Testis (tissue), 3 donors: ENCODE data around the gene ABCA8. TPM values are rescaled to one million over a fixed set of nuclear protein-coding genes. Genes with fewer than 3 reads are reported as not detected.

Source experiments
- DNase-seq: peaks from one replicate; pipeline ENCODE4 v3.0.0-alpha.2; 2019
- H3K27ac ChIP-seq, 2 donors: fragments of 200-600 bp; sonication (generic); one replicate each; pipeline ENCODE4 v1.5.1; 2019
- H3K27me3 ChIP-seq: fragments of 200-600 bp; sonication (generic); one replicate; pipeline ENCODE4 v1.5.1; 2019
- H3K36me3 ChIP-seq: fragments of 200-600 bp; sonication (generic); one replicate; pipeline ENCODE4 v1.5.1; 2017; ENCODE audit warnings: low read depth; ENCODE audit errors: missing control alignments
- H3K4me1 ChIP-seq: fragments of 200-600 bp; sonication (generic); one replicate; pipeline ENCODE4 v1.5.1; 2019
- H3K4me3 ChIP-seq, 2 donors: fragments of 200-600 bp; sonication (generic); one replicate each; pipeline ENCODE4 v1.5.1; 2017 to 2019
- H3K9me3 ChIP-seq: fragments of 200-600 bp; sonication (generic); one replicate; pipeline ENCODE4 v1.5.1; 2017
- CTCF ChIP-seq, 3 experiments: fragments of 450-650 bp in 2 of 3; fragments of 200-600 bp in 1 of 3; sonication (generic) in 1 of 3; IDR thresholded peaks; one replicate each; pipeline ENCODE4 v1.5.1; 2016 to 2019; ENCODE audit warnings: antibody characterized with exemption in 3 of 3, mild to moderate bottlenecking in 2 of 3, moderate library complexity in 1 of 3
- POLR2A ChIP-seq: fragments of 450-650 bp; IDR thresholded peaks from one replicate; pipeline ENCODE4 v1.6.1; 2017; ENCODE audit warnings: antibody characterized with exemption, mild to moderate bottlenecking, moderate library complexity
- WGBS, 2 donors: methylation state at CpG; one replicate each; pipeline ENCODE4 v1.1.5; 2018; 5-methylcytosine and 5-hydroxymethylcytosine counted together
- intact Hi-C: fragments of 100-400 bp; cut with DNase I; formaldehyde crosslinking; loops from one replicate; pipeline ENCODE4 v1.15.1; 2023; ENCODE audit warnings: low total_unique reads
- polyA plus RNA-seq: library from polyadenylated mRNA; stranded (reverse); fragments of 350-450 nt; fragmentation: Illumina TruSeq; extraction: RNeasy Lipid Tissue Mini Kit (QIAGEN cat#74804); gene quantifications from one replicate; pipeline ENCODE4 v1.2.3, GENCODE V29; 2014; ENCODE audit warnings: low read depth, low replicate concordance; ENCODE audit not compliant: insufficient read depth
- total RNA-seq, 2 donors: library from RNA; depleted of rRNA; stranded (reverse); fragments of >200 nt; gene quantifications; one replicate each; pipeline ENCODE4 v1.2.3, GENCODE V29; 2016

The ABCA8 gene
- total and polyA plus RNA-seq, 3 donors from 2014 or later = 45.6 to 249 (median 188) TPM

GRCh38 chr17:68850749-68851510, 104.3 kb downstream of the ABCA8 start:
- H3K36me3 ChIP-seq = no peaks in the 10 kb centered on the region
- 40 to 48% methylated on average over 2 of the region's 2 CpGs for WGBS, 2 donors
- TF ChIP-seq POLR2A (no peak), CTCF (IDR thresholded peaks at IDR 0.05) (no peak)
- H3K4me1 ChIP-seq = peaks cover 8% of the 10 kb centered on the region
- no peak for DNase-seq
- no peak overlapping the region for H3K4me3 ChIP-seq
- no peaks in the 10 kb centered on the region for H3K27me3 ChIP-seq
- intact Hi-C loops = no loop called here
- no peak overlapping the region for H3K27ac ChIP-seq
- H3K9me3 ChIP-seq = no peaks in the 10 kb centered on the region

- peak overlapping the region in 1 of 2 donors; percentile 28 for H3K27ac ChIP-seq
- intact Hi-C loops = no loop called here
- no peak for TF ChIP-seq POLR2A
- TF ChIP-seq CTCF (IDR thresholded peaks at IDR 0.05) = no peak
- no peaks in the 10 kb centered on the region for H3K9me3 ChIP-seq
- no peaks in the 10 kb centered on the region for H3K36me3 ChIP-seq
- no peaks in the 10 kb centered on the region for H3K27me3 ChIP-seq
- H3K4me3 ChIP-seq = no peak overlapping the region
- DNase-seq = no peak
- 55 to 63% methylated on average over 7 of the region's 7 CpGs for whole genome bisulfite sequencing, 2 donors
- peaks cover 8% of the 10 kb centered on the region for H3K4me1 ChIP-seq
Observed at GRCh38 chr17:68849673-68850610, 105.2 kb downstream of the ABCA8 start.

- H3K27ac ChIP-seq = no peak overlapping the region
- intact Hi-C loops = no loop called here
- H3K9me3 ChIP-seq = no peaks in the 10 kb centered on the region
- H3K27me3 ChIP-seq = no peaks in the 10 kb centered on the region
- TF ChIP-seq POLR2A (no peak), CTCF (IDR thresholded peaks at IDR 0.05) (no peak)
- H3K4me1 ChIP-seq = peaks cover 8% of the 10 kb centered on the region
- H3K4me3 ChIP-seq = no peak overlapping the region
- 68 to 71% methylated on average over 1 of the region's 1 CpG for WGBS, 2 donors
- DNase-seq = no peak
- no peaks in the 10 kb centered on the region for H3K36me3 ChIP-seq
Observed at GRCh38 chr17:68847711-68848110, 107.5 kb downstream of the ABCA8 start.

GRCh38 chr17:68843522-68843921, 111.7 kb downstream of the ABCA8 start:
- 65 to 80% methylated on average over 3 of the region's 3 CpGs for WGBS, 2 donors
- intact Hi-C loops = no loop called here
- TF ChIP-seq POLR2A (no peak), CTCF (IDR thresholded peaks at IDR 0.05) (no peak)

More at GRCh38 chr17:68843522-68843921, 111.7 kb downstream of the ABCA8 start:
- no peak for DNase-seq
- no peaks in the 10 kb centered on the region for H3K27me3 ChIP-seq
- H3K36me3 ChIP-seq = no peaks in the 10 kb centered on the region
- H3K4me3 ChIP-seq = no peak overlapping the region
- no peaks in the 10 kb centered on the region for H3K4me1 ChIP-seq
- H3K9me3 ChIP-seq = no peaks in the 10 kb centered on the region
- H3K27ac ChIP-seq = no peak overlapping the region
